ENCODE data around the gene REEP1. TPM values are rescaled to one million over a fixed set of nuclear protein-coding genes. Genes with fewer than 3 reads are reported as not detected.

Gene REEP1
- total RNA-seq, 1 donor = 0.36 TPM

GRCh38 chr2:86304416-86304815, 33.0 kb downstream of the REEP1 start:
- no peak for TF ChIP-seq CTCF (IDR thresholded peaks at IDR 0.05; ENCODE audit: extremely low read depth, low read depth, low read length)
- Histone ChIP-seq H3K27ac (ENCODE audit: low read depth, low read length) (no peak overlapping the region), H3K4me1 (ENCODE audit: insufficient read depth, low read length) (no peaks in the 10 kb centered on the region), H2AFZ (ENCODE audit: low read length) (no peak overlapping the region), H3K4me2 (ENCODE audit: insufficient read depth, low read length) (no peak overlapping the region), H3K36me3 (ENCODE audit: insufficient read depth, low read length) (no peaks in the 10 kb centered on the region), H4K20me1 (ENCODE audit: insufficient read depth, low read length) (no peaks in the 10 kb centered on the region), H3K9me3 (ENCODE audit: low read depth, low read length) (no peaks in the 10 kb centered on the region), H3K4me3 (ENCODE audit: insufficient read depth, low read length) (no peak overlapping the region), H3K79me2 (ENCODE audit: insufficient read depth, low read length) (no peaks in the 10 kb centered on the region), H3K27me3 (ENCODE audit: insufficient read depth, low read length) (peaks cover 12% of the 10 kb centered on the region)
- no peak for DNase-seq (ENCODE audit: insufficient read length, low spot score, missing footprints)

- no peak overlapping the region for H3K4me3 ChIP-seq (ENCODE audit: insufficient read depth, low read length)
- no peak for DNase-seq (ENCODE audit: insufficient read length, low spot score, missing footprints)
- H3K9me3 ChIP-seq (ENCODE audit: low read depth, low read length) = no peaks in the 10 kb centered on the region
- no peak for TF ChIP-seq CTCF (IDR thresholded peaks at IDR 0.05; ENCODE audit: extremely low read depth, low read depth, low read length)
- H3K4me2 ChIP-seq (ENCODE audit: insufficient read depth, low read length) = no peak overlapping the region
- no peaks in the 10 kb centered on the region for H3K4me1 ChIP-seq (ENCODE audit: insufficient read depth, low read length)
- no peaks in the 10 kb centered on the region for H3K79me2 ChIP-seq (ENCODE audit: insufficient read depth, low read length)
- no peak overlapping the region for H3K27ac ChIP-seq (ENCODE audit: low read depth, low read length)
- peaks cover 12% of the 10 kb centered on the region for H3K27me3 ChIP-seq (ENCODE audit: insufficient read depth, low read length)
- no peaks in the 10 kb centered on the region for H4K20me1 ChIP-seq (ENCODE audit: insufficient read depth, low read length)
- no peaks in the 10 kb centered on the region for H3K36me3 ChIP-seq (ENCODE audit: insufficient read depth, low read length)
- no peak overlapping the region for H2AFZ ChIP-seq (ENCODE audit: low read length)
These were observed 35.1 kb downstream of the REEP1 start for GRCh38 chr2:86302320-86302719.

GRCh38 chr2:86301711-86302202, 35.7 kb downstream of the REEP1 start:
- H3K27ac ChIP-seq (ENCODE audit: low read depth, low read length) = no peak overlapping the region
- H3K27me3 ChIP-seq (ENCODE audit: insufficient read depth, low read length) = peaks cover 12% of the 10 kb centered on the region
- H3K4me1 ChIP-seq (ENCODE audit: insufficient read depth, low read length) = no peaks in the 10 kb centered on the region
- H3K4me3 ChIP-seq (ENCODE audit: insufficient read depth, low read length) = no peak overlapping the region
- no peaks in the 10 kb centered on the region for H3K36me3 ChIP-seq (ENCODE audit: insufficient read depth, low read length)
- H3K4me2 ChIP-seq (ENCODE audit: insufficient read depth, low read length) = no peak overlapping the region
- TF ChIP-seq CTCF (IDR thresholded peaks at IDR 0.05; ENCODE audit: extremely low read depth, low read depth, low read length) = no peak
- H2AFZ ChIP-seq (ENCODE audit: low read length) = no peak overlapping the region
- no peak for DNase-seq (ENCODE audit: insufficient read length, low spot score, missing footprints)
- H3K9me3 ChIP-seq (ENCODE audit: low read depth, low read length) = no peaks in the 10 kb centered on the region
- no peaks in the 10 kb centered on the region for H4K20me1 ChIP-seq (ENCODE audit: insufficient read depth, low read length)
- H3K79me2 ChIP-seq (ENCODE audit: insufficient read depth, low read length) = no peaks in the 10 kb centered on the region

GRCh38 chr2:86301009-86301408, 36.4 kb downstream of the REEP1 start:
- peaks cover 9% of the 10 kb centered on the region for H3K27me3 ChIP-seq (ENCODE audit: insufficient read depth, low read length)
- no peaks in the 10 kb centered on the region for H4K20me1 ChIP-seq (ENCODE audit: insufficient read depth, low read length)
- H3K27ac ChIP-seq (ENCODE audit: low read depth, low read length) = no peak overlapping the region

More at GRCh38 chr2:86301009-86301408, 36.4 kb downstream of the REEP1 start:
- no peaks in the 10 kb centered on the region for H3K36me3 ChIP-seq (ENCODE audit: insufficient read depth, low read length)
- no peaks in the 10 kb centered on the region for H3K4me1 ChIP-seq (ENCODE audit: insufficient read depth, low read length)
- H3K4me3 ChIP-seq (ENCODE audit: insufficient read depth, low read length) = no peak overlapping the region
- no peak for DNase-seq (ENCODE audit: insufficient read length, low spot score, missing footprints)
- no peak for TF ChIP-seq CTCF (IDR thresholded peaks at IDR 0.05; ENCODE audit: extremely low read depth, low read depth, low read length)
- H3K4me2 ChIP-seq (ENCODE audit: insufficient read depth, low read length) = no peak overlapping the region
- no peak overlapping the region for H2AFZ ChIP-seq (ENCODE audit: low read length)
- H3K9me3 ChIP-seq (ENCODE audit: low read depth, low read length) = no peaks in the 10 kb centered on the region
- H3K79me2 ChIP-seq (ENCODE audit: insufficient read depth, low read length) = no peaks in the 10 kb centered on the region

All from osteoblast (primary cell).